WTC11 (cell line): ENCODE measurements around the gene CLDN20. TPM values are rescaled to one million over a fixed set of nuclear protein-coding genes. Genes with fewer than 3 reads are reported as not detected.

Source experiments
- ATAC-seq: fragments of 200-7000 bp; cut with Tn5 transposase; 2 replicates; pipeline ENCODE4 v1.10.0; 2021; ENCODE audit warnings: mild to moderate bottlenecking, moderate library complexity
- CTCF ChIA-PET: fragments of 300-600 bp; sonication (Branson Sonifier 250); formaldehyde crosslinking; loops from one replicate; lab custom pipeline; 2021; ENCODE audit warnings: antibody characterized with exemption; lab: Charles Lee
- POLR2A ChIA-PET: fragments of 350-600 bp; sonication (Branson Sonifier 250); formaldehyde crosslinking; loops from one replicate; lab custom pipeline; 2021; ENCODE audit warnings: antibody characterized with exemption; lab: Charles Lee
- DNase-seq: peaks from one replicate; pipeline ENCODE4 v3.0.0; 2021; ENCODE audit warnings: low spot score
- H3K27ac Mint-ChIP-seq: 2 replicates; pipeline ENCODE4 v1.8.0; 2021; ENCODE audit warnings: mixed read lengths
- H3K27me3 Mint-ChIP-seq: 2 replicates; pipeline ENCODE4 v1.8.0; 2021; ENCODE audit warnings: low read depth, mild to moderate bottlenecking, moderate library complexity, mixed read lengths
- H3K36me3 Mint-ChIP-seq: 2 replicates; pipeline ENCODE4 v1.8.0; 2021; ENCODE audit warnings: mixed read lengths
- H3K4me1 Mint-ChIP-seq: 2 replicates; pipeline ENCODE4 v1.8.0; 2022; ENCODE audit warnings: mixed read lengths
- H3K4me3 Mint-ChIP-seq: 2 replicates; pipeline ENCODE4 v1.8.0; 2021; ENCODE audit warnings: mild to moderate bottlenecking, moderate library complexity, mixed read lengths
- H3K9me3 Mint-ChIP-seq: 2 replicates; pipeline ENCODE4 v1.8.0; 2021; ENCODE audit warnings: mixed read lengths
- CREM ChIP-seq: sonication (generic); formaldehyde crosslinking; IDR thresholded peaks from 2 replicates; pipeline ENCODE4 v1.8.1; 2022; ENCODE audit warnings: mild to moderate bottlenecking, missing genetic modification reagents, moderate library complexity
- ELF4 ChIP-seq: sonication (generic); formaldehyde crosslinking; IDR thresholded peaks from 2 replicates; pipeline ENCODE4 v1.8.1; 2022; ENCODE audit warnings: low read depth, mild to moderate bottlenecking, moderate library complexity, missing genetic modification reagents
- FOXP1 ChIP-seq: sonication (generic); formaldehyde crosslinking; IDR thresholded peaks from 2 replicates; pipeline ENCODE4 v1.8.0; 2022; ENCODE audit warnings: missing genetic modification reagents, mild to moderate bottlenecking, moderate library complexity, borderline replicate concordance
- GTF2I ChIP-seq: fragments of 250-450 bp; sonication (Bioruptor Pico); conservative IDR thresholded peaks from 2 replicates; pipeline ENCODE4 v1.4.0; 2021; ENCODE audit warnings: mild to moderate bottlenecking
- JUN ChIP-seq: sonication (generic); formaldehyde crosslinking; IDR thresholded peaks from 2 replicates; pipeline ENCODE4 v1.8.0; 2023; ENCODE audit warnings: mild to moderate bottlenecking, missing genetic modification reagents
- MYBL2 ChIP-seq: sonication (generic); formaldehyde crosslinking; IDR thresholded peaks from 2 replicates; pipeline ENCODE4 v1.8.1; 2023; ENCODE audit warnings: mild to moderate bottlenecking, moderate library complexity, missing genetic modification reagents
- NFATC4 ChIP-seq: fragments of 250-450 bp; sonication (Bioruptor Pico); IDR thresholded peaks from 2 replicates; pipeline ENCODE4 v1.9.0; 2021; ENCODE audit warnings: mild to moderate bottlenecking
- SMAD3 ChIP-seq: sonication (generic); formaldehyde crosslinking; IDR thresholded peaks from 2 replicates; pipeline ENCODE4 v1.8.0; 2022; ENCODE audit warnings: missing genetic modification reagents, mild to moderate bottlenecking, borderline replicate concordance
- ZBTB21 ChIP-seq: sonication (generic); formaldehyde crosslinking; IDR thresholded peaks from 2 replicates; pipeline ENCODE4 v1.8.1; 2023; ENCODE audit warnings: mild to moderate bottlenecking, missing genetic modification reagents, borderline replicate concordance
- ZNF219 ChIP-seq: sonication (generic); formaldehyde crosslinking; IDR thresholded peaks from 2 replicates; pipeline ENCODE4 v1.8.0; 2023; ENCODE audit warnings: missing genetic modification reagents, mild to moderate bottlenecking, borderline replicate concordance
- ZNF317 ChIP-seq: sonication (generic); formaldehyde crosslinking; IDR thresholded peaks from 2 replicates; pipeline ENCODE4 v1.8.1; 2023; ENCODE audit warnings: low read depth, mild to moderate bottlenecking, moderate library complexity, missing genetic modification reagents, borderline replicate concordance
- ZNF423 ChIP-seq: fragments of 250-450 bp; sonication (Bioruptor Pico); IDR thresholded peaks from 2 replicates; pipeline ENCODE4 v2.1.2; 2022; ENCODE audit warnings: mild to moderate bottlenecking, moderate library complexity
- total RNA-seq: library from RNA; stranded (reverse); gene quantifications from 3 replicates; pipeline ENCODE4 v1.2.3, GENCODE V29; 2021
- TF ChIP-seq, protein P1 (sequence below): sonication (generic); formaldehyde crosslinking; IDR thresholded peaks from 2 replicates; pipeline ENCODE4 v1.8.0; 2022; ENCODE audit warnings: missing genetic modification reagents
- TF ChIP-seq, protein P2 (sequence below): sonication (generic); formaldehyde crosslinking; IDR thresholded peaks from 2 replicates; pipeline ENCODE4 v1.8.1; 2023; ENCODE audit warnings: mild to moderate bottlenecking, missing genetic modification reagents, moderate library complexity
- TF ChIP-seq, protein P3 (sequence below): sonication (generic); formaldehyde crosslinking; IDR thresholded peaks from 2 replicates; pipeline ENCODE4 v1.8.0; 2022; ENCODE audit warnings: mild to moderate bottlenecking, missing genetic modification reagents
- TF ChIP-seq, protein P4 (sequence below): sonication (generic); formaldehyde crosslinking; IDR thresholded peaks from 2 replicates; pipeline ENCODE4 v1.8.1; 2022; ENCODE audit warnings: low read depth, mild to moderate bottlenecking, moderate library complexity, missing genetic modification reagents, borderline replicate concordance
- TF ChIP-seq, protein P5 (sequence below): sonication (generic); formaldehyde crosslinking; IDR thresholded peaks from 2 replicates; pipeline ENCODE4 v1.8.1; 2023; ENCODE audit warnings: mild to moderate bottlenecking, moderate library complexity, missing genetic modification reagents
- TF ChIP-seq, protein P6 (sequence below): sonication (generic); formaldehyde crosslinking; IDR thresholded peaks from 2 replicates; pipeline ENCODE4 v1.8.1; 2022; ENCODE audit warnings: low read depth, missing genetic modification reagents, borderline replicate concordance
- TF ChIP-seq, protein P7 (sequence below): sonication (generic); formaldehyde crosslinking; IDR thresholded peaks from 2 replicates; pipeline ENCODE4 v1.8.1; 2023; ENCODE audit warnings: mild to moderate bottlenecking, missing genetic modification reagents
- TF ChIP-seq, protein P8 (sequence below): sonication (generic); formaldehyde crosslinking; IDR thresholded peaks from 2 replicates; pipeline ENCODE4 v1.8.1; 2022; ENCODE audit warnings: mild to moderate bottlenecking, moderate library complexity, missing genetic modification reagents
- TF ChIP-seq, protein P9 (sequence below): sonication (generic); formaldehyde crosslinking; IDR thresholded peaks from 2 replicates; pipeline ENCODE4 v1.8.0; 2023; ENCODE audit warnings: missing genetic modification reagents

CLDN20 gene
- total RNA-seq, 1 experiment from 2014 or later: not detected

DNA sequence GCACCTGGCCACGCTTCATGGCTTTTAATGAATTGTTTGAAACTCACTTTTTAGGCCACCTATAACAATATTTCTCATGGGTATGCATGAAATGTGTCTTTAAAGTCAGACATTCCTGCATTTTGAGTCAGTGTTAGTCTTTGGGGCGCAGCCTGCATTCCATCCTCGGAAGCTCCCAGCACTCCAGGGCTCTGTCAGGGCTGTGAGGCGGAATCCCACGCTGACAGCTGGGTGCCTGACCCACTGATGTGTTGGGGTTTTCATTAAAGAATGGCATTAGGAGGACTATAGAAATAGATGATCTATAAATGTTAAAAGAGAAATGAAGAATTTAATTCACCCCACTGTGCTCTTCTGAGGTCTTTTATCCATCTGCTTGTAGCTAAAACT, 16.2 kb upstream of the CLDN20 start:
- peak overlapping the region; percentile 36; the same call in 1 of the 2 replicates for H3K27ac Mint-ChIP-seq
- H3K27me3 Mint-ChIP-seq: no peaks in the 10 kb centered on the region

DNA sequence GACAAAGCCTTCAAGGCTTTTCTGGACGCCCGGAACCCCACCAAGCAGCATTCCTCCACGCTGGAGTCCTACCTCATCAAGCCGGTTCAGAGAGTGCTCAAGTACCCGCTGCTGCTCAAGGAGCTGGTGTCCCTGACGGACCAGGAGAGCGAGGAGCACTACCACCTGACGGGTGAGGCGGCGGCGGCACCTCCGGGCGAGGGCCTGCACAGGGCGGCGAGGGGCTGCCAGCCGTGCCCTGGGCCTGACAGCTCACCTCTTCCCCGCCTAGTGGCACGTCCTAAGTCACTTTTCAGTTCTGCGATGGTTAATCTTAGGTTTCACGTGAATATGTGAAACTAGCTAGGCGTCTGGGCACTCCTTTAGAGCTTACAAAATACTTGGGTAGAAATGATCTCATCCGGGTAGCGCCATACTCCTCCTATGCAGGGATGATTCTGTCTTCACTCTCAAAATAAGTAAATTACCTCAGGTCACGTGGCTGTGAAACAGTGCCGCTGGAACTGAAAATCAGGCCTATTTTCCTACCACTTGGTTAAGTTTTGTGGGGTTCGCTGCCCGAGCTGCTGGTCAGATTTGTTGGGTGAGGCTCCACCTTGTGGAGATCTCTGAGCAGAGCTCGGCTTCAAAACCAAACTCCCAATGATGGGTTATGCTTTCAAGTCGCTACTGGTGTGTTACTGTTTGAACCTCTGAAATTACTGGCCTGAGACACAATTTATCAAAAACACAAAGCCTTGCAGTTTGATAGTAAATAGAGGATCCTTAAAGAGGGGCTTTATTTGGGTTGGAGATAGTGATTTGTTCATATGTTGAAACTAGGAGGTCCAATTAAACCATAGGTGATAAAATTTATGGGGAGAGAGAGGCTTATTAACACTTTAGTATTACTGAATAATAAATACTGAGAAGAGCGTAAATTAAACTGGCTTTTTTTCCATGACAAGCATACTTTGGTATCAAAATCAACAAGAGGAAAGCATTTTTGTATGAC, 15.5 kb upstream of the CLDN20 start:
- peak; percentile 60 for DNase-seq
- H3K27me3 Mint-ChIP-seq: no peaks in the 10 kb centered on the region
- H3K27ac Mint-ChIP-seq: peak overlapping the region; percentile 84
- H3K36me3 Mint-ChIP-seq: peaks cover 45% of the 10 kb centered on the region
- POLR2A ChIA-PET: interaction anchor here (1.0 kb wide), 1 partner anchor 380 kb away, joined by 3 read pairs; no protein-coding TSS in a partner anchor
- CTCF ChIA-PET: interaction anchor here (0.8 to 2.6 kb wide), 40 partner anchors 9 to 573 kb away, joined by 3 to 63 read pairs (median 5); no protein-coding TSS in a partner anchor
- H3K4me3 Mint-ChIP-seq: no peak overlapping the region
- no peaks in the 10 kb centered on the region for H3K9me3 Mint-ChIP-seq
- H3K4me1 Mint-ChIP-seq: peaks cover 12% of the 10 kb centered on the region
- ATAC-seq: peak; percentile 74
- TF ChIP-seq ZNF423 (CRISPR knock-in tag): no peak
- TF ChIP-seq, protein P1, sequence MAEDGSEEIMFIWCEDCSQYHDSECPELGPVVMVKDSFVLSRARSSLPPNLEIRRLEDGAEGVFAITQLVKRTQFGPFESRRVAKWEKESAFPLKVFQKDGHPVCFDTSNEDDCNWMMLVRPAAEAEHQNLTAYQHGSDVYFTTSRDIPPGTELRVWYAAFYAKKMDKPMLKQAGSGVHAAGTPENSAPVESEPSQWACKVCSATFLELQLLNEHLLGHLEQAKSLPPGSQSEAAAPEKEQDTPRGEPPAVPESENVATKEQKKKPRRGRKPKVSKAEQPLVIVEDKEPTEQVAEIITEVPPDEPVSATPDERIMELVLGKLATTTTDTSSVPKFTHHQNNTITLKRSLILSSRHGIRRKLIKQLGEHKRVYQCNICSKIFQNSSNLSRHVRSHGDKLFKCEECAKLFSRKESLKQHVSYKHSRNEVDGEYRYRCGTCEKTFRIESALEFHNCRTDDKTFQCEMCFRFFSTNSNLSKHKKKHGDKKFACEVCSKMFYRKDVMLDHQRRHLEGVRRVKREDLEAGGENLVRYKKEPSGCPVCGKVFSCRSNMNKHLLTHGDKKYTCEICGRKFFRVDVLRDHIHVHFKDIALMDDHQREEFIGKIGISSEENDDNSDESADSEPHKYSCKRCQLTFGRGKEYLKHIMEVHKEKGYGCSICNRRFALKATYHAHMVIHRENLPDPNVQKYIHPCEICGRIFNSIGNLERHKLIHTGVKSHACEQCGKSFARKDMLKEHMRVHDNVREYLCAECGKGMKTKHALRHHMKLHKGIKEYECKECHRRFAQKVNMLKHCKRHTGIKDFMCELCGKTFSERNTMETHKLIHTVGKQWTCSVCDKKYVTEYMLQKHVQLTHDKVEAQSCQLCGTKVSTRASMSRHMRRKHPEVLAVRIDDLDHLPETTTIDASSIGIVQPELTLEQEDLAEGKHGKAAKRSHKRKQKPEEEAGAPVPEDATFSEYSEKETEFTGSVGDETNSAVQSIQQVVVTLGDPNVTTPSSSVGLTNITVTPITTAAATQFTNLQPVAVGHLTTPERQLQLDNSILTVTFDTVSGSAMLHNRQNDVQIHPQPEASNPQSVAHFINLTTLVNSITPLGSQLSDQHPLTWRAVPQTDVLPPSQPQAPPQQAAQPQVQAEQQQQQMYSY (CRISPR knock-in tag): no peak
- no peak for TF ChIP-seq NFATC4
- TF ChIP-seq, protein P2, sequence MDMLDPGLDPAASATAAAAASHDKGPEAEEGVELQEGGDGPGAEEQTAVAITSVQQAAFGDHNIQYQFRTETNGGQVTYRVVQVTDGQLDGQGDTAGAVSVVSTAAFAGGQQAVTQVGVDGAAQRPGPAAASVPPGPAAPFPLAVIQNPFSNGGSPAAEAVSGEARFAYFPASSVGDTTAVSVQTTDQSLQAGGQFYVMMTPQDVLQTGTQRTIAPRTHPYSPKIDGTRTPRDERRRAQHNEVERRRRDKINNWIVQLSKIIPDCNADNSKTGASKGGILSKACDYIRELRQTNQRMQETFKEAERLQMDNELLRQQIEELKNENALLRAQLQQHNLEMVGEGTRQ (CRISPR knock-in tag): peak; percentile 69
- TF ChIP-seq, protein P3, sequence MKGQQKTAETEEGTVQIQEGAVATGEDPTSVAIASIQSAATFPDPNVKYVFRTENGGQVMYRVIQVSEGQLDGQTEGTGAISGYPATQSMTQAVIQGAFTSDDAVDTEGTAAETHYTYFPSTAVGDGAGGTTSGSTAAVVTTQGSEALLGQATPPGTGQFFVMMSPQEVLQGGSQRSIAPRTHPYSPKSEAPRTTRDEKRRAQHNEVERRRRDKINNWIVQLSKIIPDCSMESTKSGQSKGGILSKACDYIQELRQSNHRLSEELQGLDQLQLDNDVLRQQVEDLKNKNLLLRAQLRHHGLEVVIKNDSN (CRISPR knock-in tag): peak; percentile 72
- no peak for TF ChIP-seq ZNF317 (CRISPR knock-in tag)
- TF ChIP-seq CREM: no peak

More for the DNA sequence above, 16.2 kb upstream of the CLDN20 start:
- Mint-ChIP-seq H3K9me3 (no peaks in the 10 kb centered on the region), H3K36me3 (peaks cover 41% of the 10 kb centered on the region)
- peak; percentile 16; the same call in 1 of the 2 replicates for ATAC-seq
- DNase-seq: peak; percentile 31
- TF ChIP-seq FOXP1 (CRISPR knock-in tag) (no peak), ZBTB21 (CRISPR knock-in tag) (no peak), SMAD3 (CRISPR knock-in tag) (no peak), ZNF423 (CRISPR knock-in tag) (no peak), MYBL2 (CRISPR knock-in tag) (no peak), ZNF219 (no peak), GTF2I (CRISPR knock-in tag) (no peak), JUN (CRISPR knock-in tag) (no peak), ELF4 (CRISPR knock-in tag) (no peak)
- TF ChIP-seq, protein P4, sequence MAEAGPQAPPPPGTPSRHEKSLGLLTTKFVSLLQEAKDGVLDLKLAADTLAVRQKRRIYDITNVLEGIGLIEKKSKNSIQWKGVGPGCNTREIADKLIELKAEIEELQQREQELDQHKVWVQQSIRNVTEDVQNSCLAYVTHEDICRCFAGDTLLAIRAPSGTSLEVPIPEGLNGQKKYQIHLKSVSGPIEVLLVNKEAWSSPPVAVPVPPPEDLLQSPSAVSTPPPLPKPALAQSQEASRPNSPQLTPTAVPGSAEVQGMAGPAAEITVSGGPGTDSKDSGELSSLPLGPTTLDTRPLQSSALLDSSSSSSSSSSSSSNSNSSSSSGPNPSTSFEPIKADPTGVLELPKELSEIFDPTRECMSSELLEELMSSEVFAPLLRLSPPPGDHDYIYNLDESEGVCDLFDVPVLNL (CRISPR knock-in tag): no peak
- TF ChIP-seq, protein P5, sequence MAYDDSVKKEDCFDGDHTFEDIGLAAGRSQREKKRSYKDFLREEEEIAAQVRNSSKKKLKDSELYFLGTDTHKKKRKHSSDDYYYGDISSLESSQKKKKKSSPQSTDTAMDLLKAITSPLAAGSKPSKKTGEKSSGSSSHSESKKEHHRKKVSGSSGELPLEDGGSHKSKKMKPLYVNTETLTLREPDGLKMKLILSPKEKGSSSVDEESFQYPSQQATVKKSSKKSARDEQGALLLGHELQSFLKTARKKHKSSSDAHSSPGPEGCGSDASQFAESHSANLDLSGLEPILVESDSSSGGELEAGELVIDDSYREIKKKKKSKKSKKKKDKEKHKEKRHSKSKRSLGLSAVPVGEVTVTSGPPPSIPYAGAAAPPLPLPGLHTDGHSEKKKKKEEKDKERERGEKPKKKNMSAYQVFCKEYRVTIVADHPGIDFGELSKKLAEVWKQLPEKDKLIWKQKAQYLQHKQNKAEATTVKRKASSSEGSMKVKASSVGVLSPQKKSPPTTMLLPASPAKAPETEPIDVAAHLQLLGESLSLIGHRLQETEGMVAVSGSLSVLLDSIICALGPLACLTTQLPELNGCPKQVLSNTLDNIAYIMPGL (CRISPR knock-in tag): no peak
- TF ChIP-seq, protein P6, sequence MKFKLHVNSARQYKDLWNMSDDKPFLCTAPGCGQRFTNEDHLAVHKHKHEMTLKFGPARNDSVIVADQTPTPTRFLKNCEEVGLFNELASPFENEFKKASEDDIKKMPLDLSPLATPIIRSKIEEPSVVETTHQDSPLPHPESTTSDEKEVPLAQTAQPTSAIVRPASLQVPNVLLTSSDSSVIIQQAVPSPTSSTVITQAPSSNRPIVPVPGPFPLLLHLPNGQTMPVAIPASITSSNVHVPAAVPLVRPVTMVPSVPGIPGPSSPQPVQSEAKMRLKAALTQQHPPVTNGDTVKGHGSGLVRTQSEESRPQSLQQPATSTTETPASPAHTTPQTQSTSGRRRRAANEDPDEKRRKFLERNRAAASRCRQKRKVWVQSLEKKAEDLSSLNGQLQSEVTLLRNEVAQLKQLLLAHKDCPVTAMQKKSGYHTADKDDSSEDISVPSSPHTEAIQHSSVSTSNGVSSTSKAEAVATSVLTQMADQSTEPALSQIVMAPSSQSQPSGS: no peak
- TF ChIP-seq, protein P7, sequence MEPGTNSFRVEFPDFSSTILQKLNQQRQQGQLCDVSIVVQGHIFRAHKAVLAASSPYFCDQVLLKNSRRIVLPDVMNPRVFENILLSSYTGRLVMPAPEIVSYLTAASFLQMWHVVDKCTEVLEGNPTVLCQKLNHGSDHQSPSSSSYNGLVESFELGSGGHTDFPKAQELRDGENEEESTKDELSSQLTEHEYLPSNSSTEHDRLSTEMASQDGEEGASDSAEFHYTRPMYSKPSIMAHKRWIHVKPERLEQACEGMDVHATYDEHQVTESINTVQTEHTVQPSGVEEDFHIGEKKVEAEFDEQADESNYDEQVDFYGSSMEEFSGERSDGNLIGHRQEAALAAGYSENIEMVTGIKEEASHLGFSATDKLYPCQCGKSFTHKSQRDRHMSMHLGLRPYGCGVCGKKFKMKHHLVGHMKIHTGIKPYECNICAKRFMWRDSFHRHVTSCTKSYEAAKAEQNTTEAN (CRISPR knock-in tag): no peak
- TF ChIP-seq, protein P8, sequence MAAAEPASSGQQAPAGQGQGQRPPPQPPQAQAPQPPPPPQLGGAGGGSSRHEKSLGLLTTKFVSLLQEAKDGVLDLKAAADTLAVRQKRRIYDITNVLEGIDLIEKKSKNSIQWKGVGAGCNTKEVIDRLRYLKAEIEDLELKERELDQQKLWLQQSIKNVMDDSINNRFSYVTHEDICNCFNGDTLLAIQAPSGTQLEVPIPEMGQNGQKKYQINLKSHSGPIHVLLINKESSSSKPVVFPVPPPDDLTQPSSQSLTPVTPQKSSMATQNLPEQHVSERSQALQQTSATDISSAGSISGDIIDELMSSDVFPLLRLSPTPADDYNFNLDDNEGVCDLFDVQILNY (CRISPR knock-in tag): no peak
- TF ChIP-seq, protein P9, sequence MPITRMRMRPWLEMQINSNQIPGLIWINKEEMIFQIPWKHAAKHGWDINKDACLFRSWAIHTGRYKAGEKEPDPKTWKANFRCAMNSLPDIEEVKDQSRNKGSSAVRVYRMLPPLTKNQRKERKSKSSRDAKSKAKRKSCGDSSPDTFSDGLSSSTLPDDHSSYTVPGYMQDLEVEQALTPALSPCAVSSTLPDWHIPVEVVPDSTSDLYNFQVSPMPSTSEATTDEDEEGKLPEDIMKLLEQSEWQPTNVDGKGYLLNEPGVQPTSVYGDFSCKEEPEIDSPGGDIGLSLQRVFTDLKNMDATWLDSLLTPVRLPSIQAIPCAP (CRISPR knock-in tag): no peak
- TF ChIP-seq, all 79 proteins: peak for 0
- CTCF ChIA-PET: interaction anchor here (0.8 to 2.6 kb wide), 35 partner anchors 8 to 572 kb away, joined by 3 to 63 read pairs (median 5); no protein-coding TSS in a partner anchor
- POLR2A ChIA-PET: interaction anchor here (1.0 kb wide), 1 partner anchor 379 kb away, joined by 3 read pairs; no protein-coding TSS in a partner anchor
- Mint-ChIP-seq H3K4me3 (no peak overlapping the region), H3K4me1 (peaks cover 5% of the 10 kb centered on the region; the same call in 1 of the 2 replicates)
